Epidermal melanocyte (primary cell): ENCODE data around the gene SMAP2.
"Not testable (repeated sequence)": the region's sequence is repeated elsewhere in the genome, so short reads cannot be mapped to it uniquely, and the experiment has no call there.

Experiments
- DNase-seq: peaks from one replicate; pipeline ENCODE4 v3.0.0; 2011; ENCODE audit warnings: low spot score; ENCODE audit not compliant: insufficient read length

The SMAP2 gene

GRCh38 chr1:40371707-40372258 is 1.7 kb upstream of the SMAP2 start:
- DNase-seq = no peak

DNA sequence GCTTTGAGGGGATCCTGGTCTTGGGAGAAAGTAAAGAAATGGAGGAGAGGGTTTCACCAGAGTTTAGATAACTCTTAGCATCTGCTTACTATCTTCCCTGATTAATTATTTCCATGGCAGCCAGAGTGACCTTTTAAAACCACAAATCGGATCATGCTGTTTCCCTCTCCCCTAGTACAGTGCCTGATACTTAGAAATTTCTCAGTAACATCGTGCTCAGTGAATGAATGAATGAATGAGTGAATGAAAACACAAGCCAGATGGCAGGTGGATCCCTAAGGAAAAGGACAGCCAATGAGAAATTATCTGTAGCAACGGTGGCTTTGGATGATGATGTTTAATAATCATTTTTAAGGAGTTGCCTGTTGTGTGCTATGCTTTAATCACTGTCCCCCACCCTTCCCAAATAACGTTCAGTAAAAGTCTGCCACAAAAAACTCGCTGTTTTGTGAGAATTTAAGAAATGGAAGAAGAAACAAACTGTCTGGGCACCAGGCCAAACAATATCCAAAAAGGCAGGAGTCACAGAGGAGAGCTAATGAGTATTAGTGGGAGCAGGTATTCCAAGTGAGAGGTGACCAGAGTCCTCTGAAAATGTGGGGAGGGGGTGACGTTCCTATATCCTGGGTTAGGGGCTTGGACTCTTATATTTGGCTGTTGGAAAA is 737 bp upstream of the SMAP2 start:
- no peak for DNase-seq

- DNase-seq = no peak
Measured at GRCh38 chr1:40377512-40377911, 4.0 kb downstream of the SMAP2 start.

DNA sequence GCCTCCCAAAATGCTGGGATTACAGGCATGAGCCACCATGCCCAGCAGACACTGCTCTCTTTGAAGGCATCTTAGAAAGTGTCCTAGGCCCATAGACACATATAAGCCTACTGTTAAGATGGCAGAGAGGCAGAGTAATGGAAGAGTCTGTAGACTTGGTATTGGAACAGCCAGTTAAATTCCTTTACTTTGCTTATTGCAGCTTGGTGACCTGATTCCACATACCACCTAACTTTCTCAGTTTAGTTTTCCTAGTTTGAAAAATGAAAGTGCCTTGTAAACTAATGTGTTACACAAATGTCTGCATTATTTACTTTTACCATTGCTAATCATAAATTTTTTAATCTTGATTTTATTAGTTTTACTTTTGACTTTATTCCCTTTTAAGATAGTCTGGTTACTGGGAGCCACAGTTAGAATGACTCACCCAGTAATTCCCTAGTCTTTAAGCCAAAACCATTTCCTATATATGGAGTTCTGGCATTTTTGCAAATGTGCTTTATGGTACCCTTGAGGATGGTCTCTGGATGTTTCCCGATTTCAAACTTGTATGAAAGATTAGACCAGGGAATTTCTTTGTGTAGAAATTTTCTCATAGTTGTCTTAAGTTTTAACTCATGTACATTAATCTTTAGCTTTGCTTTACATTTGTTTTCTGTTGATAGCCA is 6.4 kb downstream of the SMAP2 start:
- DNase-seq = no peak

DNA sequence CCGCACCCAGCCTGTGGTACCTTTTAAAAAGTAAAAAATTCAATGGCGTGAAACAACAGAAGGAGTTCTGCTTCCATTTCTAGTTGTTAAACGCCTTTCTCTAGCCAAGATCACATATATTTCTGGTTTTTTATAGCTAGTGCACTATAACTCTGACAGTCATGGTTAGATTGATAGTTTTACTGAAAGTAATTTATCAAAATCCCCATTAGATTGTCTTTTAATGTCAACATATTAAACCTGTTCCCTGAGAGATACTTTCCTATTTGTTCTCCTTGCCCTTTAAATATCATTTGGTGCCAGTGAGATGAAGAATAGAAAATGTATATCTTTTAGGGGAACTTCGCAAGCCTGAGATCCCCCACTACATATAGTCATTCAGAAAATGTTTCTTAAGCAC is 7.3 kb downstream of the SMAP2 start:
- DNase-seq = no peak

GRCh38 chr1:40381268-40382107 is 8.0 kb downstream of the SMAP2 start:
- DNase-seq = no peak

- no peak for DNase-seq
Measured at GRCh38 chr1:40382108-40382460, 8.6 kb downstream of the SMAP2 start.

GRCh38 chr1:40382601-40383000 is 9.1 kb downstream of the SMAP2 start:
- no peak for DNase-seq

DNA sequence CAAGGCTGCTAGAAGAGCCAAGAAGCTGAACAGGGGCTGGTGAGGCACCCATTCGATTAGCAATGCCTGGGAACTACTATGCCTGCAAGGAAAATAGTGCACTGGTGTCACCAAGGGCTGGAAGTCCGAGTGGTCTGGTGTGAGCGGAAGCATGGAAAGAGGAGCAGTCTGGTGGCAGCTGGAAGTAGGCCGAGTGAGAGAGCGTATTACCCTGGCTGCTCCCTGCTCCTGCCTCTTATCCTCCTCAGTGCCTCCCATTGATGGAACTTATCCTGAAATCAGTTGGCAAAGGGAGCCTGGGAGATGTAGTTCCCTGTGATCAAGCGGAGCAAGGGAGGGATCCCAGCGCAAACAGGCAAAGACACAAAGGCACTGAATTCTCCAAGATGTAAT is 9.6 kb downstream of the SMAP2 start:
- no peak for DNase-seq

- no peak for DNase-seq
Measured at GRCh38 chr1:40383488-40384412, 10.2 kb downstream of the SMAP2 start.

DNA sequence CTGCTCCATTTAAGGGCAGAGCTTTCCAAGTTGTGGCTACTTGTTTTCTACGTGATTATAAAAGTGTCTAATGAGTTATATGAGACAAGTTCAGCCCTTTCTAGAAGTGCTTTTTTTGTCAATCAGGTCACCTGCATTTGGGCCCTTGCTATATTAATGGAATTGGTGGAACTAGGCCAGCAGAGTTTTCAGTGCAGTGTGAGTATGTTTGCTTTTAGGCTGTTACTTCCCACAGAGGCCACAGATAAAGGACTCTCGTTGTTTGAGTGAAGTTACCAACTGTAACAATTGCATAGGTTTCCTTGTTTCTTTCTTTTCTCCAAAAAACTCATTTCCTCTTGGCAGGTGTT is 10.9 kb downstream of the SMAP2 start:
- DNase-seq = no peak

GRCh38 chr1:40384887-40385286 is 11.4 kb downstream of the SMAP2 start:
- DNase-seq = no peak

- DNase-seq = no peak
Measured at GRCh38 chr1:40385437-40386358, 12.2 kb downstream of the SMAP2 start.

DNA sequence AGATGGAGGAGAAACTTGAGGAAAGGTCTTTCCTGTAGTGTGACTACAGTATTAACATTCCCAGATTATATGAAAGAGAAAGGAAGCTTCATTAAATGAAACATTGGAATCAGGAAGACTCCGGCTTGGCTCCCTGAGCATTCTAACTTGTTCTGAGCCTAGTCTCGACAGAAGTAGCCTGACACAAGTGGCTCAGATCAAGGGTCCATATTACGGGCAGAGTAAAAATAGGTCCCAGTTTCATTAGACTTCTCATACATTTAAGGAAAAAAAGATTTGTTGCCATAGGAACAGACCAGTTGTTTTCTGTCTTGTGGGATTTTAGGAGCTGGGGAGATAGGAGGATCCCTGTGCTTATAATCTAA is 12.8 kb downstream of the SMAP2 start:
- DNase-seq = no peak

GRCh38 chr1:40386796-40387195 is 13.3 kb downstream of the SMAP2 start:
- no peak for DNase-seq

GRCh38 chr1:40387381-40388306 is 14.1 kb downstream of the SMAP2 start:
- DNase-seq = not testable (repeated sequence)

DNA sequence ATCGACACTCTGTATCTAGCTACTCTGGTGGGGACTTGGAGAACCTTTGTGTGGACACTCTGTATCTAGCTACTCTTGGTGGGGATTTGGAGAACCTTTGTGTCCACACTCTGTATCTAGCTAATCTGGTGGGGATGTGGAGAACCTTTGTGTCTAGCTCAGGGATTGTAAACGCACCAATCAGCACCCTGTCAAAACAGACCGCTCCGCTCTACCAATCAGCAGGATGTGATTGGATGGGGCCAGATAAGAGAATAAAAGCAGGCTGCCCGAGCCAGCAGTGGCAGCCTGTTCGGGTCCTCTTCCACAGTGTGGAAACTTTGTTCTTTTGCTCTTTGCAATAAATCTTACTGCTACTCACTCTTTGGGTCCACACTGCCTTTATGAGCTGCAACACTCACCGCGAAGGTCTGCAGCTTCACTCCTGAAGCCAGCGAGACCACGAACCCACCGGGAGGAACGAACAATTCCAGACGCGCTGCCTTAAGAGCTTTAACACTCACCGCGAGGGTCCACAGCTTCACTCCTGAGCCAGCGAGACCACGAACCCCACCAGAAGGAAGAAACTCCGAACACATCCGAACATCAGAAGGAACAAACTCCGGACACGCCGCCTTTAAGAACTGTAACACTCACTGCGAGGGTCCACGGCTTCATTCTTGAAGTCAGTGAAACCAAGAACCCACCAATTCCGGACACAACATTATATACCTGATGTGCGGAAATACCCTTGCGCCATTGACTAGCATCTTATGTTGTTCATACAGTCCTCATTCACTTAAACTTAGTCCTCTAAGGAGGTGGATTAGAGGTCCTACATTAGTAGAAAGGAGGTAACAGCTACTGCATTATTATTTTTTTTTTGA is 15.2 kb downstream of the SMAP2 start:
- DNase-seq = not testable (repeated sequence)

GRCh38 chr1:40389322-40389803 is 15.8 kb downstream of the SMAP2 start:
- DNase-seq = no peak
